HepG2 (cell line): Measurements from ENCODE around the gene PRSS2. TPM values are rescaled to one million over a fixed set of nuclear protein-coding genes. Genes with fewer than 3 reads are reported as not detected.

Experiments used
- ATAC-seq: fragments of 200-7000 bp; cut with Tn5 transposase; 3 replicates; pipeline ENCODE4 v1.9.1; 2020; ENCODE audit warnings: mild to moderate bottlenecking, moderate library complexity
- BruUV-seq: library from RNA; stranded (reverse); fragments of 400-500 nt; replicated peaks from 2 replicates; lab custom pipeline; 2021; lab: Mats Ljungman, UMichigan
- CTCF ChIA-PET: fragments of 300-600 bp; formaldehyde crosslinking; extraction: SDS; loops from one replicate; lab custom pipeline; 2021; ENCODE audit warnings: low total read pairs, inconsistent platforms, low intra/inter-chr PET ratio; lab: Yijun Ruan, JAX
- POLR2A ChIA-PET: fragments of 350-600 bp; sonication (Branson Sonifier 250); formaldehyde crosslinking; loops from one replicate; lab custom pipeline; 2020; ENCODE audit warnings: antibody characterized with exemption, inconsistent platforms; lab: Yijun Ruan, JAX
- DNase-seq: peaks from one replicate; pipeline ENCODE4 v3.0.0-alpha.2; 2015; ENCODE audit warnings: low spot score
- FAIRE-seq: peaks from 3 replicates; lab custom pipeline; 2011; peaks lifted over from hg19 to GRCh38; lab: Jason Lieb, UNC
- H2AFZ ChIP-seq: one replicate; pipeline ENCODE4 v1.6.1; 2011; ENCODE audit warnings: low read length, inconsistent platforms
- H3K27ac ChIP-seq: fragments of 300-600 bp; 3 replicates; pipeline ENCODE4 v1.8.0; 2011; ENCODE audit warnings: mixed run types, mild to moderate bottlenecking, mixed read lengths, low read length, inconsistent platforms; ENCODE audit not compliant: insufficient read depth; ENCODE audit errors: extremely low read length
- H3K27me3 ChIP-seq, 2 experiments: fragments of 200-600 bp in 1 of 2; 2 replicates in 1 of 2; 3 replicates in 1 of 2; pipeline versions ENCODE4 v1.6.0 to v1.8.0; 2011; ENCODE audit warnings: low read length in 2 of 2, mild to moderate bottlenecking in 2 of 2, moderate library complexity in 2 of 2, inconsistent platforms in 1 of 2; ENCODE audit not compliant: insufficient read depth in 2 of 2, control insufficient read depth in 1 of 2
- H3K36me3 ChIP-seq, 2 experiments: fragments of 200-600 bp in 1 of 2; replicated peaks in 1 of 2; 2 replicates in 1 of 2; 3 replicates in 1 of 2; pipeline versions ENCODE4 v1.5.1 to v1.8.0; 2011; ENCODE audit warnings: low read length in 2 of 2, inconsistent platforms in 1 of 2; ENCODE audit not compliant: insufficient read depth in 2 of 2, control insufficient read depth in 1 of 2
- H3K4me1 ChIP-seq: 2 replicates; pipeline ENCODE4 v1.5.1; 2012; ENCODE audit warnings: low read length, inconsistent platforms; ENCODE audit not compliant: insufficient read depth
- H3K4me2 ChIP-seq: 2 replicates; pipeline ENCODE4 v1.6.0; 2011; ENCODE audit warnings: low read depth, low read length, inconsistent platforms
- H3K4me3 ChIP-seq, 3 experiments: fragments of 200-600 bp in 1 of 3; sonication (generic), shearing (Covaris generic) in 1 of 3; replicated peaks in 1 of 3; 2 replicates each; pipeline ENCODE4 v1.5.1; 2011 to 2016; ENCODE audit warnings: low read length in 3 of 3, inconsistent platforms in 2 of 3, low read depth in 2 of 3, mild to moderate bottlenecking in 2 of 3, control low read depth in 1 of 3, mixed read lengths in 1 of 3; ENCODE audit not compliant: insufficient read depth in 1 of 3
- H3K79me2 ChIP-seq: one replicate; pipeline ENCODE4 v1.6.1; 2011; ENCODE audit warnings: low read length, inconsistent platforms; ENCODE audit not compliant: insufficient read depth
- H3K9ac ChIP-seq: 2 replicates; pipeline ENCODE4 v1.6.0; 2011; ENCODE audit warnings: mild to moderate bottlenecking, low read depth, low read length, inconsistent platforms; ENCODE audit not compliant: insufficient read depth
- H3K9me3 ChIP-seq: 2 replicates; pipeline ENCODE4 v1.5.1; 2012; ENCODE audit warnings: mild to moderate bottlenecking, low read length
- H4K20me1 ChIP-seq: 2 replicates; pipeline ENCODE4 v1.6.0; 2011; ENCODE audit warnings: inconsistent platforms, mild to moderate bottlenecking, low read length, moderate library complexity; ENCODE audit not compliant: insufficient read depth
- AKAP8 ChIP-seq: sonication (generic); formaldehyde crosslinking; IDR thresholded peaks from 2 replicates; pipeline ENCODE4 v1.5.1; 2020; ENCODE audit warnings: mild to moderate bottlenecking, missing genetic modification reagents
- ATM ChIP-seq: fragments of 450-650 bp; IDR thresholded peaks from 2 replicates; pipeline ENCODE4 v1.7.1; 2017; ENCODE audit warnings: mild to moderate bottlenecking, borderline replicate concordance
- GPN1 ChIP-seq: sonication (generic); formaldehyde crosslinking; IDR thresholded peaks from 2 replicates; pipeline ENCODE4 v1.5.1; 2020; ENCODE audit warnings: missing genetic modification reagents, borderline replicate concordance
- HNRNPUL1 ChIP-seq: fragments of 200-400 bp; formaldehyde crosslinking; IDR thresholded peaks from 2 replicates; pipeline ENCODE4 v1.6.1; 2017; ENCODE audit warnings: low read depth, mild to moderate bottlenecking, low read length, moderate library complexity
- MEIS1 ChIP-seq: sonication (generic); formaldehyde crosslinking; IDR thresholded peaks from 2 replicates; pipeline ENCODE4 v1.9.0; 2021; ENCODE audit warnings: mild to moderate bottlenecking, missing genetic modification reagents, moderate library complexity, borderline replicate concordance
- MIER2 ChIP-seq: IDR thresholded peaks from 2 replicates; pipeline ENCODE4 v1.6.1; 2016; ENCODE audit warnings: missing biosample characterization, missing genetic modification reagents
- SRSF4 ChIP-seq: fragments of 200-400 bp; formaldehyde crosslinking; IDR thresholded peaks from one replicate; pipeline ENCODE4 v1.6.1; 2018; ENCODE audit warnings: mild to moderate bottlenecking, low read depth, low read length, moderate library complexity; ENCODE audit not compliant: poor library complexity, severe bottlenecking
- ZNF441 ChIP-seq: sonication (generic); formaldehyde crosslinking; IDR thresholded peaks from 2 replicates; pipeline ENCODE4 v1.7.0; 2021; ENCODE audit warnings: missing genetic modification reagents, borderline replicate concordance
- ZNF446 ChIP-seq: sonication (generic); formaldehyde crosslinking; IDR thresholded peaks from 2 replicates; pipeline ENCODE4 v1.5.0; 2020; ENCODE audit warnings: mild to moderate bottlenecking, missing genetic modification reagents
- ZNF7 ChIP-seq: IDR thresholded peaks from 2 replicates; pipeline ENCODE4 v1.6.1; 2016; ENCODE audit warnings: missing biosample characterization, missing genetic modification reagents
- ZNF746 ChIP-seq: sonication (generic); formaldehyde crosslinking; IDR thresholded peaks from 2 replicates; pipeline ENCODE4 v1.8.0; 2022; ENCODE audit warnings: mild to moderate bottlenecking, missing genetic modification reagents
- ZSCAN29 ChIP-seq: sonication (generic); formaldehyde crosslinking; conservative IDR thresholded peaks from 2 replicates; pipeline ENCODE4 v1.4.0; 2020; ENCODE audit warnings: mild to moderate bottlenecking, missing genetic modification reagents
- WGBS: methylation state at CpG from one replicate; pipeline ENCODE4 v1.1.6; 2017; ENCODE audit warnings: low lambda C conversion rate; 5-methylcytosine and 5-hydroxymethylcytosine counted together
- in situ Hi-C: cut with HindIII; loops from 2 replicates; pipeline ENCODE4 v1.10.0; 2017; ENCODE audit warnings: low pct_unique_long_range_greater_than_20kb; ENCODE audit not compliant: extremely low pct_ligation_motif_present
- intact Hi-C: fragments of 100-400 bp; cut with micrococcal nuclease; formaldehyde crosslinking; loops from one replicate; pipeline ENCODE4 v1.10.0; 2022; ENCODE audit not compliant: unreplicated experiment
- polyA plus RNA-seq, 8 experiments: library from polyadenylated mRNA; depleted of rRNA in 3 of 8; stranded (reverse) in 7 of 8; unstranded in 1 of 8; fragments of >200 nt; fragmentation: Illumina TruSeq in 4 of 8; extraction: Trizol in 4 of 8; gene quantifications; 2 replicates each; pipeline versions ENCODE4 v1.2.1 to v1.2.3, GENCODE V29; 2011 to 2016; ENCODE audit warnings: low read depth in 4 of 8, missing spikeins in 1 of 8, mixed read lengths in 1 of 8; ENCODE audit not compliant: insufficient read depth in 1 of 8
- total RNA-seq, 5 experiments: library from RNA; depleted of rRNA; stranded (reverse); fragments of >200 nt; fragmentation: Illumina TruSeq; extraction: Trizol; gene quantifications; 2 replicates each; pipeline ENCODE4 v1.2.3, GENCODE V29; 2016; ENCODE audit warnings: low read depth in 1 of 5
- TF ChIP-seq, protein P1 (sequence below): sonication (generic); formaldehyde crosslinking; IDR thresholded peaks from 2 replicates; pipeline ENCODE4 v1.8.0; 2022; ENCODE audit warnings: low read depth, missing genetic modification reagents
- TF ChIP-seq, protein P2 (sequence below): sonication (generic); formaldehyde crosslinking; IDR thresholded peaks from 2 replicates; pipeline ENCODE4 v1.9.0; 2021; ENCODE audit warnings: missing genetic modification reagents, borderline replicate concordance
- TF ChIP-seq, protein P3 (sequence below): sonication (generic); formaldehyde crosslinking; IDR thresholded peaks from 2 replicates; pipeline ENCODE4 v1.8.1; 2023; ENCODE audit warnings: mild to moderate bottlenecking, missing genetic modification reagents, borderline replicate concordance

Gene PRSS2
- total and polyA plus RNA-seq, 2 of the 13 experiments (the other 11 are each of a cell fraction or from before 2014, with no cell fraction given): not detected

DNA sequence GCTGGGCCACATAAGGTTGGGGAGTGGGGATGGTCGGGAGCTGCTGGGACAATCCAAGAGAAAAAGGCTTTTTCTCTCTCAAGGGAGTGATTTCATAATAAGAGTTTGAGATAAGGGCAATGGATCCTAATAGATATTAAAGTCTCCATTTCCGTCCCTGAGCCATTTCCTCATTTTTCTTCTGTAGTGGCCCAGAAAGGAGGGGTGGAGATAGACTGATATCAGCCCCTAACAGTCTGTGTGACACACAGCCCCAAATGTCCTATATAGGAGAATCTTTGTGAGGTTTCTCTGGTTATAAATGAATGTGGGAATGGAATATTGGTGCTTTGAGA is 35.2 kb downstream of the PRSS2 start (continued):
- no peak for TF ChIP-seq MIER2 (CRISPR knock-in tag)
- TF ChIP-seq ZNF7 (CRISPR knock-in tag): no peak
- TF ChIP-seq ZSCAN29 (CRISPR knock-in tag): no peak
- no peak for TF ChIP-seq ZNF746 (CRISPR knock-in tag)
- TF ChIP-seq, protein P1, sequence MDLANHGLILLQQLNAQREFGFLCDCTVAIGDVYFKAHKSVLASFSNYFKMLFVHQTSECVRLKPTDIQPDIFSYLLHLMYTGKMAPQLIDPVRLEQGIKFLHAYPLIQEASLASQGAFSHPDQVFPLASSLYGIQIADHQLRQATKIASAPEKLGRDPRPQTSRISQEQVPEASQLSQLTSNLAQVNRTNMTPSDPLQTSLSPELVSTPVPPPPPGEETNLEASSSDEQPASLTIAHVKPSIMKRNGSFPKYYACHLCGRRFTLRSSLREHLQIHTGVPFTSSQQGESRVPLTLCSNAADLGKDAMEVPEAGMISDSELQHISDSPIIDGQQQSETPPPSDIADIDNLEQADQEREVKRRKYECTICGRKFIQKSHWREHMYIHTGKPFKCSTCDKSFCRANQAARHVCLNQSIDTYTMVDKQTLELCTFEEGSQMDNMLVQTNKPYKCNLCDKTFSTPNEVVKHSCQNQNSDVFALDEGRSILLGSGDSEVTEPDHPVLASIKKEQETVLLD: no peak
- no peak for TF ChIP-seq ZNF441
- TF ChIP-seq AKAP8: no peak
- no peak for TF ChIP-seq SRSF4

DNA sequence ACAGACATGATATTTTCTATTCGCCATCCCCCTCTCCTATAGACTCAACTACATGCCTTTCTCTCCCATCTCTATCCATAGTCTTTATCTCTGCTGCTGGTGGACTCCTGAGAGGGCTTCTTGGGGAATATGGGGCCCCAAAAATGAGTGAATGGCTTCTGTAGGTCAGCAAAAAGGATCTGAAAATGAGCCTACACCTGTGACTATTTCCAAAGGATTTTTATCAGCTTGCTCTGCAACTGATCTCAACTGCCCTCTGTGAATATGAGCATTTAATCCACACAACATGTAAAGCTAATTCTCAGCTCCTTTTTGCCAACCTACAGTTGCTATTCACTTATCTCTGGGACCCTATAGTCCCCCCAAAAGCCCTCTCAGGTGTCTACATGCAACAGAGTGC is 36.2 kb downstream of the PRSS2 start:
- Histone ChIP-seq H3K9ac (no peak overlapping the region), H4K20me1 (no peaks in the 10 kb centered on the region), H3K4me2 (no peak overlapping the region), H3K9me3 (no peaks in the 10 kb centered on the region), H3K36me3 (no peaks in the 10 kb centered on the region), H3K27ac (no peak overlapping the region), H3K79me2 (no peaks in the 10 kb centered on the region), H3K4me3 (no peak overlapping the region), H2AFZ (no peak overlapping the region), H3K27me3 (no peaks in the 10 kb centered on the region; a peak in 1 of 5 replicates), H3K4me1 (no peaks in the 10 kb centered on the region)
- TF ChIP-seq HNRNPUL1 (no peak), MEIS1 (CRISPR knock-in tag) (no peak), GPN1 (CRISPR knock-in tag) (no peak), ZNF446 (no peak), ATM (no peak), MIER2 (CRISPR knock-in tag) (no peak)
- TF ChIP-seq, protein P2, sequence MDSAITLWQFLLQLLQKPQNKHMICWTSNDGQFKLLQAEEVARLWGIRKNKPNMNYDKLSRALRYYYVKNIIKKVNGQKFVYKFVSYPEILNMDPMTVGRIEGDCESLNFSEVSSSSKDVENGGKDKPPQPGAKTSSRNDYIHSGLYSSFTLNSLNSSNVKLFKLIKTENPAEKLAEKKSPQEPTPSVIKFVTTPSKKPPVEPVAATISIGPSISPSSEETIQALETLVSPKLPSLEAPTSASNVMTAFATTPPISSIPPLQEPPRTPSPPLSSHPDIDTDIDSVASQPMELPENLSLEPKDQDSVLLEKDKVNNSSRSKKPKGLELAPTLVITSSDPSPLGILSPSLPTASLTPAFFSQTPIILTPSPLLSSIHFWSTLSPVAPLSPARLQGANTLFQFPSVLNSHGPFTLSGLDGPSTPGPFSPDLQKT (CRISPR knock-in tag): no peak
- TF ChIP-seq, protein P3, sequence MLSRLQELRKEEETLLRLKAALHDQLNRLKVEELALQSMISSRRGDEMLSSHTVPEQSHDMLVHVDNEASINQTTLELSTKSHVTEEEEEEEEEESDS (CRISPR knock-in tag): no peak
- CTCF ChIA-PET: no interaction called here
- intact Hi-C loops (no loop called here), in situ Hi-C loops (no loop called here)
- 4% methylated on average over 1 of the region's 1 CpG for WGBS
- no peak for ATAC-seq
- no peak for FAIRE-seq
- POLR2A ChIA-PET: no interaction called here
- no peak for DNase-seq
- BruUV-seq: no TSS peak
